T-helper 22 cell (primary cell): ENCODE results near the gene TPGS2.
"Not testable (repeated sequence)": the region's sequence is repeated elsewhere in the genome, so short reads cannot be mapped to it uniquely, and the experiment has no call there.

Experiments used
- DNase-seq: peaks from one replicate; pipeline ENCODE4 v3.0.0-alpha.2; 2020; ENCODE audit warnings: low read depth

TPGS2 gene

GRCh38 chr18:36772241-36772723 is 56.5 kb downstream of the TPGS2 start:
- DNase-seq, result no peak

GRCh38 chr18:36771245-36771644 is 57.6 kb downstream of the TPGS2 start:
- no peak for DNase-seq

GRCh38 chr18:36770315-36770946 is 58.4 kb downstream of the TPGS2 start:
- no peak for DNase-seq

- DNase-seq, result no peak
Measured at GRCh38 chr18:36769611-36770314, 59.0 kb downstream of the TPGS2 start.

DNA sequence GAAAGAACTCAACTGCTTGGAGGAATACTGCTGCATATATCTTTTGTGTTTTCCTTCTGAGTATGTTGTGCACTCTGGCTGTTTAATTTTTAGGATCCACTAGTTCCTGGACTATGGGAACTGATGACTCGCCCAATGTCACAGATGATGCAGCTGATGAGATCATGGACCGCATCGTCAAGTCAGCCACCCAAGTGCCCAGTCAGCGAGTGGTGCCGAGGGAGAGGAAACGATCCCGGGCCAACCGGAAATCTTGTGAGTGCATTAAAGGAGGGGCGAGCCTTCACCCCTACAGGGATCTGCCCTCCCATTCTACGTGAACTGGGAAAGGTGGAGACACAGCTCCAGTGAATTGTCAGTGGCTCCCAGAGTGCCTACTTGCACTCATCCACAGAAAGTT is 59.6 kb downstream of the TPGS2 start:
- DNase-seq, result no peak

GRCh38 chr18:36766836-36767235 is 62.0 kb downstream of the TPGS2 start:
- DNase-seq, result no peak

DNA sequence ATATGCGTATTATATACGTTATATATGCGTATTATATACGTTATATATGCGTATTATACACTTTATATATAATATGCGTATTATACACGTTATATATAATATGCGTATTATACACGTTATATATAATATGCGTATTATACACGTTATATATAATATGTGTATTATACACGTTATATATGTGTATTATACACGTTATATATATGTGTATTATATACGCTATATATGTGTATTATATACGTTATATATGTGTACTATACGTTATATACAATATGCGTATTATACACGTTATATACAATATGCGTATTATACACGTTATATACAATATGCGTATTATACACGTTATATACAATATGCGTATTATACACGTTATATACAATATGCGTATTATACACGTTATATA is 65.8 kb downstream of the TPGS2 start:
- not testable (repeated sequence) for DNase-seq

DNA sequence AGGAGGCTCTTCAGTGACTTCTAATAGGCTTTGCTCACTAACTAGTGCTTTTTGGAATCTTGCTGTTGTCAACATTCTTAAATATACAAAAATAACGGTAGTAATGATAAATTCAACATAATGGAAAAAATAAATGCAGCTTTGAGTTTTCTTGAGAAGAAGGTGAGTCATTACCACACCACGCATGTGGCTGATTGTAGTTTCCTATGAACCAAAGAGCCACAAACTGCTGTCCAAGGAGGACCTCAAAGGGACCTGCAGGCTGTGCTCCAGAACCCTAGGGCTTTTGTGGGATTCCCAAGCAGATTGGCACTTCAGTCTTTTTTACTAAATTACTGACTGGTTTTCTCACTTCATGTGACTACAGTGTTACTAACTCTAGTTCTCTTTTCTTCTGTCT is 66.7 kb downstream of the TPGS2 start:
- DNase-seq, result no peak

- DNase-seq, result no peak
Measured at GRCh38 chr18:36761186-36761698, 67.6 kb downstream of the TPGS2 start.

- no peak for DNase-seq
Measured at GRCh38 chr18:36760598-36760997, 68.2 kb downstream of the TPGS2 start.

DNA sequence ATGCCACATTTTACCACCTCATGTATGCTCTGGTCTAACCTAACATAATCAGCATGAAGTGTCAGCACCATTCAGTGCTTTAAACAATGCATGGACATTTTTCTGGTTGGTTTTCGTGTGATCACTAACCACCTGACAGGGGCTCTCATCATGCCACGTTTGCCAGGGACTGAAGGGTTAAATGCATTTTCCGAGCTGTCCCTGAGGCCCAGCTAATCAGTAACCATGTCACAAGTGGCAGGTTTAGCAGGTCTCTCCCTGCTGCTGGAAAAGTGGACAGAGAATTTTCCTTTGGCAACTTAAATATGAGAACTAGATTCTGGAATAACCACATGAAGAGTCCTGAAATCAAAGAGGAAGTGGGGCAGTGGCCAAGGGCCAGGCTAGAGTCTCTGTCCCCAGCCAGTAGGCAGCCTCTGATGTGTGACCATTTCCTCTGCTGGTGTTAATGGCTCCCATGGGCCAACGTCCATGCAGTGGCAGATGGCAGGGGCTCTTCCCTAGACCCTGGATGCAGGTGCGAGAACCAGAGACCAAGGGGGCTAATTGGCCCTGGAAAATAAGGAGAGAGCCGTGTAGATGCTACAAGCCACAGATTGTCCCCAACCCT is 69.5 kb downstream of the TPGS2 start:
- DNase-seq, result no peak

DNA sequence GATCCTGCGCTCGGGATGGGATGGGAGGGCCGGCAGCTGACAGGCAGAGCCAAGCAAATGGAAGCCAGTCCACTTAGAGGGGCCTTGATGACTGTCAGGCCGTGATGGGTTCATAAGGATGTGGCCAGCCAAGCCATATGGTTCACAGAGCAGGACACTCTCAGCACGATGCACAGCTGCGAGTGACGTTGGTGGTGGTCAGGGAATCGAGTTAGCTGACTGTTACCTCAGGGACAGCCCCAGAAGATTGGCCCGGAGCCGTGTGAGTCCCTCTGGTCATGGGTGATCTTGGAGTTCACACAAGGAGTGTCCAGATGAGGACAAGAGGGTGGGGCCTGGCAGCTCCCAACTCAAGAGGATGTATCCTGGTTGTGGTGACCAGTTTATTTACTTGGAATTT is 70.2 kb downstream of the TPGS2 start:
- no peak for DNase-seq

DNA sequence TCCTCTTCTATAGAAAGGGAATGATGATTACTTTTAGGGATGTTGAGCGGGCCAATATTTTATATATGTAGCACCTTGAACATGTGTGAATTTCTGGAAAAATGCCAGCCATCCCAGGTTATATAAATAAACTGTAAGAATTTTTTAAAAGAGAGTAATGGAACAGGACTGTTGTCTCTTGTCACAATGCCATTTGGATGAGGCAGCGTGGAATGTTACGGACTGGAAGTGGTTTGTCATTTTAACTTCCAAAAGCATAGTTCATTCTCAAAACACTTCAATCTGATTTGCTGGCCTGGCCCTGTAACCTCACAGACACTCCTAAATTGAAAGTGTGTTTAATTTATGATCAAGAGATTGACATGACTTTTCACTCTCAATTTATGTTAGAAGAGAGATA is 70.8 kb downstream of the TPGS2 start:
- no peak for DNase-seq

GRCh38 chr18:36757081-36757480 is 71.7 kb downstream of the TPGS2 start:
- DNase-seq, result no peak

GRCh38 chr18:36756242-36756641 is 72.6 kb downstream of the TPGS2 start:
- no peak for DNase-seq

DNA sequence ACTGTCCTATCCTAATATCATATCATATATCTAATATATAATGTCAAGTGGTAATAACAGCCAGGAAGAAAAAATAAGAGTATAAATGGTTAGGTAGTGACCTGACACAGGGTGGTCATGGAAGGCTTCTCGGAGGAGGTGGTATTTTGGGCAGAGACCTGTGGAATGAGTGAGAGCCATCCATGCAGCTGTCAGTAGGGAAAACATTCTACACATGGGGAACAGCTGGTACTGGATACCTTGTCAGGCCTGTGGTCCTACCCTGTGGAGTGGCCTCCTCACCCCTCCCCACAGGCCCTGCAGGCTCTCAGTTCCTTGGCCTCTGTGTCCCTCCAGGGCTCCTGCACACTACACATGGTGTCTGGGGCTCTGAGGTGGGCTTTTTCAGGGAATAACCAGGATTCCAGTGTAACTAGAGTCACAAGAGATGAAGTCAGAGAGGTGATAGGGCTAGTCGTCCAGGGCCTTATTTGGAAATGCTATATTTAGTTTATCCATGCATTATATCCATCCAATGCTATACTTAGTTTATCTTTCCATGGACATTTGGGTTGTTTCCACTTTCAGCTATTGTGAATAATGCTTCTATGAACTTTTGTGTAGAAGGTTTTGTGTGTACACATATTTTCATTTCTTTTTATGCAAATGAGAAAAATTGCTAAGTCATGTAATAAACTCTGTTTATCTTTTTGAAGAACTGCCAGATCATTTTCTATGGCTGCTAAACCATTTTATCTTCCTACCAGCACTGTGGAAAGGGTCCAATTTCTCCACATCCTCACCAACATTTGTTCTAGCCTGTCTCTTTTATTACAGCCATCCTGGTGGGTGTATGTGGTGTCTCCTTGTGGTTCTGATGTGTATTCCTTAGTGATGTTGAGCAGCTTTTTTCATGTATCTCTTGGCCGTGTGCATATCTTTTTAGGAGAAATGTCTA is 75.6 kb downstream of the TPGS2 start:
- no peak for DNase-seq

DNA sequence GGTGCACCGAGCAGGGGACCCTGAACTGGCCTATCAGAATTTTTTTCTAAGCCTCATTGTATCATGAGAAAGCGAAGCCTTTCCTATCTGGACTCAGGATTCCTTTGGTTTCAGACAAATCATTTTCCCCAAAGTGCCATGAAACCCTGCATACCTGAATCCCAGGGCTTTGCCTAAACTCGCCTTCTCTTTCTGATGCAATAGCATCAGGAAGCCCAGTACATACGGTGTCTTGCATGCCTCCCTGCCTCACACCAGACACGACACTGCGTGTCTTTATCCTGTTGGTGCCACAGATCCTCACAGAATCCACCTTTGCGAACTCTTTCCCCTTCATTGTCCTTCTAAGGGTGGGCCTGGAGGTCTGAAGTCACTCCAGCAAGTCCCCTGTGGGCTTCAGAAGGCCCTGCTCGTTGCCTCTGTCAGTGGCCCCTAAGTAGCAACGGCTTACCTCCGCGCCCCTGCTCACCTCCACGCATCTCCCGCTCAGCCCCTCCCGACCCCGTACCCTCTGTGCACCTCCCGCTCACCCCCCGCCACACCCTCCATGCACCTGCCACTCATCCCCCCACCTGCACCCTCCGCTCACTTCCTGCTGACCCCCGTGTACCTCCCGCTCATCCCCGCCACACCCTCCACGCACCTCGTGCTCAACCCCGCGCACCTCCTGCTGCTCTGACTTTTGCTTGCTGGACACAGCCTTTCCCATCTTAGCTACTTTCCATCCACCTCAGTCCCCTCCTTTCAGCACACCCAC is 83.4 kb downstream of the TPGS2 start:
- no peak for DNase-seq

- no peak for DNase-seq
Measured at GRCh38 chr18:36744261-36744876, 84.4 kb downstream of the TPGS2 start.
